Epithelial cell of esophagus (primary cell): ENCODE measurements around the gene PITPNM3.
A peak's percentile ranks its signal among the peaks of the same experiment; 100 is the strongest.

Experiments used
- DNase-seq: peaks from one replicate; pipeline ENCODE4 v3.0.0; 2010; ENCODE audit warnings: low read depth
- H3K4me3 ChIP-seq: 2 replicates; pipeline ENCODE4 v1.5.1; 2011; ENCODE audit warnings: mild to moderate bottlenecking, low read length, control low read depth
- CTCF ChIP-seq: IDR thresholded peaks from 2 replicates; pipeline ENCODE4 v1.5.1; 2011; ENCODE audit warnings: low read depth, mild to moderate bottlenecking, low read length, control low read depth, inconsistent platforms; ENCODE audit not compliant: insufficient read depth; ENCODE audit errors: missing control alignments

Gene PITPNM3

GRCh38 chr17:6559753-6560215 lies 3.4 kb upstream of the PITPNM3 start:
- H3K4me3 ChIP-seq = no peak overlapping the region
- TF ChIP-seq CTCF = no peak
- DNase-seq = no peak

- no peak overlapping the region for H3K4me3 ChIP-seq
- DNase-seq = no peak
- TF ChIP-seq CTCF = no peak
Measured at GRCh38 chr17:6558932-6559752, 2.8 kb upstream of the PITPNM3 start.

GRCh38 chr17:6558276-6558675 lies 1.9 kb upstream of the PITPNM3 start:
- no peak for DNase-seq
- TF ChIP-seq CTCF = no peak
- H3K4me3 ChIP-seq = no peak overlapping the region

GRCh38 chr17:6557040-6557438 lies 684 bp upstream of the PITPNM3 start:
- DNase-seq = no peak
- TF ChIP-seq CTCF = no peak
- peak overlapping the region; percentile 50 for H3K4me3 ChIP-seq

- TF ChIP-seq CTCF = no peak
- H3K4me3 ChIP-seq = peak overlapping the region; percentile 66
- DNase-seq = peak; percentile 73
Measured at GRCh38 chr17:6555331-6556120, 829 bp downstream of the PITPNM3 start.

GRCh38 chr17:6554871-6555330 lies 1.5 kb downstream of the PITPNM3 start:
- no peak for TF ChIP-seq CTCF
- peak overlapping the region; percentile 66 for H3K4me3 ChIP-seq
- DNase-seq = no peak

GRCh38 chr17:6554342-6554741 lies 2.0 kb downstream of the PITPNM3 start:
- H3K4me3 ChIP-seq = peak overlapping the region; percentile 66
- TF ChIP-seq CTCF = no peak
- no peak for DNase-seq
